GM19395 (cell line): Measurements from ENCODE around the gene FGF7.
"Not testable (repeated sequence)": the region's sequence is repeated elsewhere in the genome, so short reads cannot be mapped to it uniquely, and the experiment has no call there.

Source experiments
- ATAC-seq: cut with Tn5 transposase; IDR thresholded peaks from one replicate; pipeline ENCODE4 v1.9.1; 2021; ENCODE audit warnings: mild to moderate bottlenecking, moderate library complexity; ENCODE audit not compliant: unreplicated experiment

Gene FGF7

DNA sequence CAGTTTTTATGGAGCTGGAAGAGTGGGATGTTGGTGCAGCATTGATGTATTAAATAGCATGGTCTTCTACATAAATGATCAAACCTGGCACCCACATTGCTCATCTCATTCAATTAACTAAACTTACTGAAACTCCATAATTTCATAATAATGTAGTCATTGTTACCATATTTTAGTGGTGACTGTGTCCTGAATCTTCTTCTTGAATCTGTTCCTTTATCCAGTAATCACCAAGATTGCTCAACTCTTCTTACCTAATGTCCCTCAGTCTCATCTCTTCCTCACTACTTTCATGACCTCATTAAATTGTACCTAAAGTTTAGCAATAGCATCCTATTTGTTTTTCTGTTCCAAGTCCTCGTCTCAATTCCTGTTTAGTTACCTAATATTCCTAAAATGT lies 69.8 kb downstream of the FGF7 start:
- ATAC-seq: no peak

- ATAC-seq: no peak
Observed at GRCh38 chr15:49494842-49495241, 71.8 kb downstream of the FGF7 start.

DNA sequence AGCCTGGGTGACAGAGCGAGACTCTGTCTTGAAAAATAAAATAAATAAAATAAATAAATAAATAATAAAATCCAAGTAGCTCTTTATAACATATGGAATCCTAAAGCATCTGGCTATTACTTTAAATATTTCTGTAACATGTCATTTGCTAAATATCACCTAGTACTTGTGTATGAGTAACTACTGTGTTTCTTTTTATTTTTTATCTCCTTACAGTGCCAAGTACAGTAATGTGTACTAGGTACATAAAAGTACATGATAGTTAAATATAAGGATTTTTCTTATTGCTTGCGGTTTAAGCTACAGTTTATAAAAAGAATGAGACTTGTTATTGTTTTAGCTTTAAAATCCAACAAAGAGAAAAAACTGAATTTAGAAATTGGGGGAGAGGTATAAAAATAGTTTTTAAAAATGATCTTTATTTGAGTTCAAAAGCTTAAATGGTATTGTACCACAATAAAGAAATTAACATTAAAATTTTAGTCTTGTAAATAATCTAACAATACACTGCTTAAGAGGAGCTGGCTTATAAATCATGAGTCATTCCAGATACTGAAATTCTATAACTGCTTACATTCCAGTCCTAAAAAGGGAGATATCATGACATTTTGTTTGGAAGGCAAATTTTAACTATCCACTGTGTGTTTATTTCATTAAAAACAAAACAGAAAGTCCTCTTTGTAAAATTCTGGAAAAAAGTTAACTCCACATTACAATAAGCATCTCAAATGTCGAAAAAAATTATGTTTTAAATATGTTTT lies 73.1 kb downstream of the FGF7 start:
- no peak for ATAC-seq

DNA sequence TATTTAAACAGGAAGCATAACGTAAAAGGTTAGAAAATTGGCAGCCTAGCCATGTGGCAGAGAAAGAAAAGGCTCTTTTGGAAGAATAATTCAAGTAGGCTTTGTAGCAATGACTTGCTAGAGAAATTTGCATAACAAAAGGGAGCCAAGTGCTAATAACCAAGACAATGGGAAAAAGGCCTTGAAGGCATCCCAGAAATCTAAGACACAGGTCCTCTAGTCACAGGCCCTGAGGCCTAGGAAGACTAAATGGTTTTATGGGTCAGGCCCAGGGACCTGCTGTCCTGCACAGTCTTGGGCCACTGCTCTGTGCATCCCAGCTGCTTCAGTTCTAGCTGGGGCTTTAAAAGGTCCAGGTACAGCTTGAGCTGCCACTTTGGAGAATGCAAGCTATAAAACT lies 78.5 kb downstream of the FGF7 start:
- no peak for ATAC-seq

DNA sequence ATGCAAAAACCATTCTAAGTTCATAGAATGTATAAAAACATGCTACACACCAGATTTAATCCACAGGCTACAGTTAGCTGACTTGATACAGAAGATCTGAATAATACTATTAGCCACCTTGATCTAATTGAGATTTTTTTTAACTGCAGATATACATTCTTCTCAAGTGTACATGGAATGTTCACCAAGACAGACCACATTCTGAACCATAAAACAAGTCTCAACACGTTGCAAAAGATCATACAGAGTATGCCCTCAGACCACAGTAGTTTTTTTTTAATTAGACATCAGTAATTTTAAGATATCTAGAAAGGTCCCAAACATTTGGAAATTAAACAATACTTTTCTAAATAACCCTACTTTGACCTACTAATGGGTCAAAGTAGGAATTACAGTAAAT lies 83.3 kb downstream of the FGF7 start:
- ATAC-seq: no peak

DNA sequence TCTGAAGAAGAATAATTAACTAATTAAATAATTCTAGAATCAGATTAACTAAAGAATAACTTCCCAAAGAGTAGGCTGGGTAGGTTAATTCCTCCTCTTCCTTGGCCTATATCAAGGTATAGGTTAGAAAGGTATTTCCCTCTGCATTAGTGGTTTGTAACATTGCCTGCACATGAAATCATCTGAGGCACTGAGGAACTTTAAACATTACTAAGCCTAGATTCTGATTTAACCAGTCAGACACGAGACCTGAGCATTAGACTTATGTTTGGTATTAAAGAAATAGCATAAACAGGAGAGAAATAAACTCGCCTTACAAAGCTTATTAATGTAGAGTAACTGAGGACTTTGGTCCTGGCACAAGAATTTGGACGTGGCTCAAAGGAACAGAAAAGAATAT lies 84.2 kb downstream of the FGF7 start:
- no peak for ATAC-seq

DNA sequence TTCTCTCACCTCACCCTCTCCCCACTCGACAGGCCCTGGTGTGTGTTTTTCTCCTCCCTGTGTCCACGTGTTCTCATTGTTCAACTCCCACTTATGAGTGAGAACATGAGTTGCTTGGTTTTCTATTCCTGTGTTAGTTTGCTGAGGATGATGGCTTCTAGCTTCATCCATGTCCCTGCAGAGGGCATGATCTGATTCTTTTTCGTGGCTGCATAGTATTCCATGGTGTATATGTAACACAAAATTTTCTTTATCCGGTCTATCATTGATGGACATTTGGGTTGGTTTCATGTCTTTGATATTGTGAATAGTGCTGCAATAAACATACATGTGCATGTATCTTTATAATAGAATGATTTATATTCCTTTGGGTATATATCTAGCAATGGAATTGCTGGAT lies 89.7 kb downstream of the FGF7 start:
- not testable (repeated sequence) for ATAC-seq

DNA sequence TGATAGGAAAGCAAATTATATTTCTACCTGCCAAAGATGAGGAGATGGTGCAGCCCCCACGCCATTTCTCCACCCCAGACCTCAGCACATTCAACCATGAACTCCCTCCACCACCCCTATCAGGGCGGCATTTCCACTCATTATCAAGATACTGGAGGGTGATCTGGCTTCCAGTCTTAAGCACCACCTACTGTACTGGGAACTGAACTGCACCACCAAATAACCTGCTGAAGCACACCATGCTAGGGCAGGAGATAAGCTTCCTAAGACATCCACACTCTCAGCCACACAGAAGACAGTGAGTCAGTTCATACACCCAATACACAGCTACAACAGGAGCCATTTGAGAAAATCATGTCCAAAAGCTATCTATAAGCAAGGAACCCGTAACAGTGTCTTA lies 98.8 kb downstream of the FGF7 start:
- ATAC-seq: no peak

DNA sequence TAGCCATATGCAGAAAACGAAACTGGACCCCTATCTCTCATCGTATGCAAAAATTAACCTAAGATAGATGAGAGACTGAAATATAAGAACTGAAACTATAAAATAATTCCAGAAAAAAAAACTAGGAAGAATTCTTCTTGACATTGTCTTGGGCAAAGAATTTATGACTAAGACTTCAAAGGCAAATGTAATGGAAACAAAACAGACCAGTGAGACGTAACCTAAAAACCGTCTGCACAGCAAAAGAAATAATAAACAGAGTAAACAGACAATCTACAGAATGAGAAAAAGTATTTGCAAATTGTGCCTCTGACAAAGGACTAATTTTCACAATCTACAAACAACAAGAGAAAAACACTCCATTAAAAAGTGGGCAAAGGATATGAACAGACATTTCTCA lies 105.2 kb downstream of the FGF7 start:
- no peak for ATAC-seq

GRCh38 chr15:49530092-49530491 lies 107.0 kb downstream of the FGF7 start:
- ATAC-seq: no peak
